HCT116 (cell line): Measurements from ENCODE around the gene SNAP29. TPM values are rescaled to one million over a fixed set of nuclear protein-coding genes. Genes with fewer than 3 reads are reported as not detected.

Source experiments
- ATAC-seq: fragments of 200-7000 bp; cut with Tn5 transposase; 2 replicates; pipeline ENCODE4 v1.9.1; 2020; ENCODE audit warnings: mild to moderate bottlenecking, moderate library complexity
- BruUV-seq: library from RNA; stranded (reverse); fragments of 400-500 nt; replicated peaks from 2 replicates; lab custom pipeline; 2021; lab: Mats Ljungman, UMichigan
- CTCF ChIA-PET: fragments of 300-600 bp; sonication (Branson Sonifier 250); formaldehyde crosslinking; loops from one replicate; lab custom pipeline; 2021; ENCODE audit warnings: antibody characterized with exemption; lab: Charles Lee
- POLR2A ChIA-PET: fragments of 300-600, 350-600 bp; sonication (Branson Sonifier 250); formaldehyde crosslinking; loops from one replicate; lab custom pipeline; 2021; ENCODE audit warnings: antibody characterized with exemption; lab: Charles Lee
- RAD21 ChIA-PET, 2 experiments: fragments of 300-600 bp; sonication (Branson Sonifier 250); formaldehyde crosslinking; loops; one replicate each; lab custom pipeline; 2023; ENCODE audit warnings: low total read pairs in 2 of 2; ENCODE audit not compliant: uncharacterized antibody in 2 of 2, unreplicated experiment in 2 of 2, low non-redundant PET in 1 of 2; lab: Charles Lee
- DNase-seq: peaks from one replicate; pipeline ENCODE4 v3.0.0-alpha.2; 2010; ENCODE audit warnings: low read depth, low spot score
- H2AFZ ChIP-seq: fragments of 200-600 bp; shearing (Covaris generic), sonication (generic); 2 replicates; pipeline ENCODE4 v1.6.1; 2017; ENCODE audit warnings: low read depth, mixed run types, mixed read lengths, antibody characterized with exemption, low read length; ENCODE audit not compliant: poor library complexity, severe bottlenecking
- H3K27ac ChIP-seq: 2 replicates; pipeline ENCODE4 v1.5.1; 2012; ENCODE audit warnings: low read depth, low read length
- H3K27me3 ChIP-seq: fragments of 200-600 bp; sonication (generic); 2 replicates; pipeline ENCODE4 v1.6.1; 2016; ENCODE audit warnings: mixed run types, low read length, mixed read lengths; ENCODE audit not compliant: insufficient read depth
- H3K36me3 ChIP-seq, 2 experiments: fragments of 200-500 bp in 1 of 2; fragments of 200-600 bp in 1 of 2; sonication (Bioruptor generic) in 1 of 2; sonication (generic) in 1 of 2; 2 replicates each; pipeline versions ENCODE4 v1.5.1 to v1.6.1; 2014 to 2016; ENCODE audit warnings: low read length in 2 of 2, inconsistent platforms in 1 of 2, mixed read lengths in 1 of 2, mixed run types in 1 of 2; ENCODE audit not compliant: insufficient read depth in 2 of 2, control insufficient read depth in 1 of 2
- H3K4me1 ChIP-seq, 2 experiments: fragments of 200-600 bp in 1 of 2; sonication (generic) in 1 of 2; 2 replicates each; pipeline versions ENCODE4 v1.5.1 to v1.6.1; 2012 to 2017; ENCODE audit warnings: low read length in 2 of 2, inconsistent platforms in 1 of 2, mild to moderate bottlenecking in 1 of 2, mixed read lengths in 1 of 2, mixed run types in 1 of 2, moderate library complexity in 1 of 2; ENCODE audit not compliant: insufficient read depth in 2 of 2, control insufficient read depth in 1 of 2
- H3K4me2 ChIP-seq: fragments of 200-600 bp; sonication (generic); 2 replicates; pipeline ENCODE4 v1.6.1; 2017; ENCODE audit warnings: mixed run types, low read length, mixed read lengths
- H3K4me3 ChIP-seq, 2 experiments: fragments of 200-600 bp in 1 of 2; sonication (generic) in 1 of 2; replicated peaks in 1 of 2; 2 replicates each; pipeline ENCODE4 v1.5.1; 2011 to 2016; ENCODE audit warnings: low read length in 2 of 2, control low read depth in 1 of 2, low read depth in 1 of 2, mild to moderate bottlenecking in 1 of 2, mixed read lengths in 1 of 2, mixed run types in 1 of 2
- H3K79me2 ChIP-seq: fragments of 200-600 bp; sonication (generic); 2 replicates; pipeline ENCODE4 v1.6.1; 2017; ENCODE audit warnings: mild to moderate bottlenecking, mixed run types, low read length, moderate library complexity, mixed read lengths; ENCODE audit not compliant: insufficient read depth
- H3K9ac ChIP-seq: fragments of 200-600 bp; sonication (generic); 2 replicates; pipeline ENCODE4 v1.6.1; 2016; ENCODE audit warnings: low read length, mixed read lengths
- H3K9me2 ChIP-seq: fragments of 200-600 bp; sonication (generic), shearing (Covaris generic); 2 replicates; pipeline ENCODE4 v1.6.1; 2017; ENCODE audit warnings: mixed run types, mild to moderate bottlenecking, moderate library complexity; ENCODE audit not compliant: insufficient read depth
- H3K9me3 ChIP-seq, 2 experiments: fragments of 200-500 bp in 1 of 2; fragments of 200-600 bp in 1 of 2; sonication (Bioruptor generic) in 1 of 2; sonication (generic) in 1 of 2; 2 replicates each; pipeline ENCODE4 v1.6.1; 2014 to 2017; ENCODE audit warnings: low read length in 2 of 2, mixed read lengths in 2 of 2, inconsistent platforms in 1 of 2, low read depth in 1 of 2, mild to moderate bottlenecking in 1 of 2, mixed run types in 1 of 2, moderate library complexity in 1 of 2; ENCODE audit not compliant: control insufficient read depth in 1 of 2, insufficient read depth in 1 of 2
- H4K20me1 ChIP-seq: fragments of 200-600 bp; sonication (generic), shearing (Covaris generic); 2 replicates; pipeline ENCODE4 v1.6.1; 2017; ENCODE audit warnings: mixed run types, mild to moderate bottlenecking, moderate library complexity; ENCODE audit not compliant: insufficient read depth
- CBX3 ChIP-seq: IDR thresholded peaks from 2 replicates; pipeline ENCODE4 v1.6.1; 2012; ENCODE audit warnings: low read depth
- EGR1 ChIP-seq: IDR thresholded peaks from 2 replicates; pipeline ENCODE4 v1.6.1; 2012; ENCODE audit warnings: low read depth
- ELF1 ChIP-seq: IDR thresholded peaks from 2 replicates; pipeline ENCODE4 v1.6.1; 2012; ENCODE audit warnings: low read depth, borderline replicate concordance
- EZH2 ChIP-seq: fragments of 200-600 bp; sonication (generic); IDR thresholded peaks from 2 replicates; pipeline ENCODE4 v1.6.1; 2017; ENCODE audit warnings: antibody characterized with exemption, mixed run types
- FOSL1 ChIP-seq: IDR thresholded peaks from 2 replicates; pipeline ENCODE4 v1.6.1; 2012; ENCODE audit warnings: low read depth
- POLR2A ChIP-seq: IDR thresholded peaks from 2 replicates; pipeline ENCODE4 v1.7.0; 2011; ENCODE audit warnings: borderline replicate concordance; ENCODE audit not compliant: insufficient read depth, insufficient read length; ENCODE audit errors: extremely low read depth
- RAD21 ChIP-seq: IDR thresholded peaks from 2 replicates; pipeline ENCODE4 v1.6.1; 2012; ENCODE audit warnings: low read depth, mild to moderate bottlenecking
- SIN3A ChIP-seq: IDR thresholded peaks from 2 replicates; pipeline ENCODE4 v1.6.1; 2012; ENCODE audit warnings: low read depth
- SP1 ChIP-seq: IDR thresholded peaks from 2 replicates; pipeline ENCODE4 v1.6.1; 2012; ENCODE audit warnings: low read depth
- TCF7L2 ChIP-seq: IDR thresholded peaks from 2 replicates; pipeline ENCODE4 v1.7.0; 2011; ENCODE audit warnings: borderline replicate concordance, inconsistent platforms; ENCODE audit not compliant: insufficient read depth, insufficient read length; ENCODE audit errors: extremely low read depth
- YY1 ChIP-seq: IDR thresholded peaks from 2 replicates; pipeline ENCODE4 v1.6.1; 2011; ENCODE audit warnings: low read length, low read depth, moderate library complexity, mild to moderate bottlenecking; ENCODE audit not compliant: insufficient replicate concordance; ENCODE audit errors: extremely low read depth
- ZFX ChIP-seq: fragments of 450-650 bp; IDR thresholded peaks from 2 replicates; pipeline ENCODE4 v1.6.1; 2017
- intact Hi-C: fragments of 100-400 bp; cut with micrococcal nuclease; formaldehyde crosslinking; loops from 2 replicates; pipeline ENCODE4 v1.10.0; 2022
- total RNA-seq: library from RNA; stranded (reverse); gene quantifications from one replicate; pipeline ENCODE4 v1.2.1, GENCODE V29; 2021; ENCODE audit not compliant: unreplicated experiment
- TF ChIP-seq, protein P1 (sequence below): IDR thresholded peaks from 2 replicates; pipeline ENCODE4 v1.6.1; 2011; ENCODE audit warnings: mild to moderate bottlenecking, low read length, moderate library complexity; ENCODE audit not compliant: insufficient replicate concordance; ENCODE audit errors: extremely low read depth
- TF ChIP-seq, protein P2 (sequence below), 3 experiments: fragments of 200-600 bp in 1 of 3; sonication (generic) in 1 of 3; IDR thresholded peaks in 2 of 3; conservative IDR thresholded peaks in 1 of 3; 2 replicates each; pipeline ENCODE4 v1.5.1; 2012 to 2017; ENCODE audit warnings: low read depth in 2 of 3, low read length in 2 of 3, antibody characterized with exemption in 1 of 3, borderline replicate concordance in 1 of 3, control low read depth in 1 of 3, mild to moderate bottlenecking in 1 of 3, mixed read lengths in 1 of 3, mixed run types in 1 of 3, moderate library complexity in 1 of 3; ENCODE audit not compliant: insufficient read depth in 1 of 3

The SNAP29 gene
- total RNA-seq, 1 experiment from 2014 or later = 27.3 TPM

DNA sequence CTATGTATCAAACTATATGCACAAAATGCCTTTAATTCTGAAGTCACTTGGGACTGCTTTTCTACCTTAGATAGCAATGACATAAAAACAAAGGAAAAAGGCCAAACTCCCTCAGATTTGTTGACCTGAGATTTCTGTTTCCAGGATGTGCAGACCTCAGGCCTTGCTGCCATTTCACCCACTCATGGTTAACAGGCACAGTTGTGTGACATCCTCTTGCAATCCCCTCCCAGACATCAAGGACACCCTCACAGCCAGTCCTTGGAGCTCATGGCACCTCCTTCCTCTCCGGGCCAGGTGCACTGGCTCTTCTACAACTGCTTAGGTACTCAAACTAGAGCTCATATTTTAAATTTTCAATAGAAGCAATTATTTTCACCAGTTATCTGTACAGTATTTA, 47.6 kb upstream of the SNAP29 start:
- ChIA-PET CTCF (interaction anchor here (0.7 to 1.2 kb wide), 2 partner anchors 17 to 28 kb away, joined by 3 read pairs; no protein-coding TSS in a partner anchor), POLR2A (no interaction called here), RAD21 (no interaction called here)
- Histone ChIP-seq H3K79me2 (no peaks in the 10 kb centered on the region), H3K27ac (no peak overlapping the region), H2AFZ (no peak overlapping the region), H3K27me3 (no peaks in the 10 kb centered on the region), H4K20me1 (no peaks in the 10 kb centered on the region), H3K9me2 (no peaks in the 10 kb centered on the region), H3K4me2 (no peak overlapping the region), H3K9me3 (no peaks in the 10 kb centered on the region), H3K36me3 (peaks cover 3 to 5% of the 10 kb centered on the region in 2 experiments; a peak in 2 of 4 replicates), H3K4me3 (no peak overlapping the region), H3K4me1 (peaks cover 7 to 18% of the 10 kb centered on the region in 2 experiments), H3K9ac (no peak overlapping the region)
- intact Hi-C loops = no loop called here
- TF ChIP-seq, protein P1, sequence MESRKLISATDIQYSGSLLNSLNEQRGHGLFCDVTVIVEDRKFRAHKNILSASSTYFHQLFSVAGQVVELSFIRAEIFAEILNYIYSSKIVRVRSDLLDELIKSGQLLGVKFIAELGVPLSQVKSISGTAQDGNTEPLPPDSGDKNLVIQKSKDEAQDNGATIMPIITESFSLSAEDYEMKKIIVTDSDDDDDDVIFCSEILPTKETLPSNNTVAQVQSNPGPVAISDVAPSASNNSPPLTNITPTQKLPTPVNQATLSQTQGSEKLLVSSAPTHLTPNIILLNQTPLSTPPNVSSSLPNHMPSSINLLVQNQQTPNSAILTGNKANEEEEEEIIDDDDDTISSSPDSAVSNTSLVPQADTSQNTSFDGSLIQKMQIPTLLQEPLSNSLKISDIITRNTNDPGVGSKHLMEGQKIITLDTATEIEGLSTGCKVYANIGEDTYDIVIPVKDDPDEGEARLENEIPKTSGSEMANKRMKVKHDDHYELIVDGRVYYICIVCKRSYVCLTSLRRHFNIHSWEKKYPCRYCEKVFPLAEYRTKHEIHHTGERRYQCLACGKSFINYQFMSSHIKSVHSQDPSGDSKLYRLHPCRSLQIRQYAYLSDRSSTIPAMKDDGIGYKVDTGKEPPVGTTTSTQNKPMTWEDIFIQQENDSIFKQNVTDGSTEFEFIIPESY = no peak
- DNase-seq = no peak
- no peak for ATAC-seq
- BruUV-seq = no TSS peak

DNA sequence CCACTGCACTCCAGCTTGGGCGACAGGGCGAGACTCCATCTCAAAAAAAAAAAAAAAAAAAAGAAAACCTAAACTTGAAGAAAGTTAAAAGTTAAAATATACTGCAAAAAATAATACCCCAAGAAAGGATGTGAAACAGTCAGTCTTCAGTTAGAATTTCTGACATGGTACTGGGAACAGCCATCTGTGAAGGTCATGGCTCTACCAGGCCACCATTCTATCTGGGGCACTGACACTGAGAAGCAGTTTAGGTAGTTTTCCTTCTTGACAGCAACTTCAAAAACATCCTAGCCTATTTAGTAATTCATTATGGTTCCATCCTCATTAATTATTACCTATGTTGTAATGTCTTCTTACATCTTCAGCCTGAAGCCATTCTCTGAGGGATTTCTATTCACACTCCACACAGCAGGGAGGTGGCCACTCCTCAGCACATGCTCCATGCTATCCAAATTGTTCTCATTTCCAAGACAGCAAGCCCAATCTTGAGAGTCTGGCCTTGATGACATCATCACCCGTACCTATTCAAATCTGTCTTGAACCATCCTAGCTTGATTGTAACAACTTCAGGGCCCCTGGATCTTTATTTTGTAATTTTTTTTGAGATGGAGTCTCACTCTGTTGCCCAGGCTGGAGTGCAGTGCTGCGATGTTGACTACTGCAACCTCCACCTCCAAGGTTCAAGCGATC, 46.7 kb upstream of the SNAP29 start:
- H3K4me2 ChIP-seq = no peak overlapping the region
- CTCF ChIA-PET = interaction anchor here (1.2 kb wide), 1 partner anchor 18 kb away, joined by 3 read pairs; no protein-coding TSS in a partner anchor
- TF ChIP-seq POLR2A (no peak), RAD21 (no peak), SP1 (no peak), SIN3A (no peak), TCF7L2 (no peak), YY1 (no peak), CBX3 (no peak), EGR1 (no peak), ELF1 (no peak), ZFX (no peak), FOSL1 (no peak), EZH2 (no peak)
- TF ChIP-seq, protein P2, sequence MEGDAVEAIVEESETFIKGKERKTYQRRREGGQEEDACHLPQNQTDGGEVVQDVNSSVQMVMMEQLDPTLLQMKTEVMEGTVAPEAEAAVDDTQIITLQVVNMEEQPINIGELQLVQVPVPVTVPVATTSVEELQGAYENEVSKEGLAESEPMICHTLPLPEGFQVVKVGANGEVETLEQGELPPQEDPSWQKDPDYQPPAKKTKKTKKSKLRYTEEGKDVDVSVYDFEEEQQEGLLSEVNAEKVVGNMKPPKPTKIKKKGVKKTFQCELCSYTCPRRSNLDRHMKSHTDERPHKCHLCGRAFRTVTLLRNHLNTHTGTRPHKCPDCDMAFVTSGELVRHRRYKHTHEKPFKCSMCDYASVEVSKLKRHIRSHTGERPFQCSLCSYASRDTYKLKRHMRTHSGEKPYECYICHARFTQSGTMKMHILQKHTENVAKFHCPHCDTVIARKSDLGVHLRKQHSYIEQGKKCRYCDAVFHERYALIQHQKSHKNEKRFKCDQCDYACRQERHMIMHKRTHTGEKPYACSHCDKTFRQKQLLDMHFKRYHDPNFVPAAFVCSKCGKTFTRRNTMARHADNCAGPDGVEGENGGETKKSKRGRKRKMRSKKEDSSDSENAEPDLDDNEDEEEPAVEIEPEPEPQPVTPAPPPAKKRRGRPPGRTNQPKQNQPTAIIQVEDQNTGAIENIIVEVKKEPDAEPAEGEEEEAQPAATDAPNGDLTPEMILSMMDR (IDR thresholded peaks at IDR 0.05 in 2 of 3, conservative IDR thresholded peaks at IDR 0.05 in 1 of 3; ENCODE audit: borderline replicate concordance in 1 of 3, insufficient read depth in 1 of 3, low read depth in 2 of 3, low read length in 2 of 3) = no peak
- intact Hi-C loops = no loop called here
- no peaks in the 10 kb centered on the region for H3K79me2 ChIP-seq
- H3K36me3 ChIP-seq = peaks cover 3 to 4% of the 10 kb centered on the region in 2 experiments; a peak in 1 of 4 replicates
- H3K9me2 ChIP-seq = no peaks in the 10 kb centered on the region
- no peak overlapping the region for H3K9ac ChIP-seq
- no peaks in the 10 kb centered on the region for H3K27me3 ChIP-seq
- H2AFZ ChIP-seq = no peak overlapping the region
- H3K9me3 ChIP-seq = no peaks in the 10 kb centered on the region
- RAD21 ChIA-PET = no interaction called here
- POLR2A ChIA-PET = no interaction called here
- no peak overlapping the region for H3K27ac ChIP-seq
- ATAC-seq (no peak), DNase-seq (no peak)
- H3K4me1 ChIP-seq = peaks cover 7 to 8% of the 10 kb centered on the region in 2 experiments
- no peak overlapping the region for H3K4me3 ChIP-seq
- BruUV-seq = no TSS peak
- no peaks in the 10 kb centered on the region for H4K20me1 ChIP-seq
